Liver (tissue), 9 donors: ENCODE data around the gene STARD9. TPM values are rescaled to one million over a fixed set of nuclear protein-coding genes. Genes with fewer than 3 reads are reported as not detected.

ENCODE experiments used
- DNase-seq: peaks from one replicate; pipeline ENCODE4 v3.0.0-alpha.2; 2017; ENCODE audit warnings: low spot score
- H3K27ac ChIP-seq, 2 donors: one replicate each; pipeline ENCODE4 v1.7.0; 2013; ENCODE audit warnings: inconsistent platforms in 2 of 2, low read length in 2 of 2, control low read depth in 1 of 2, low read depth in 1 of 2, mild to moderate bottlenecking in 1 of 2
- H3K27me3 ChIP-seq, 4 donors: one replicate each; pipeline versions ENCODE4 v1.6.1 to v1.7.0; 2013; ENCODE audit warnings: low read length in 3 of 4, inconsistent platforms in 1 of 4, mild to moderate bottlenecking in 1 of 4, moderate library complexity in 1 of 4; ENCODE audit not compliant: control insufficient read depth in 4 of 4, insufficient read depth in 4 of 4
- H3K36me3 ChIP-seq, 4 donors: one replicate each; pipeline versions ENCODE4 v1.6.1 to v1.7.0; 2013; ENCODE audit warnings: low read length in 3 of 4, mild to moderate bottlenecking in 3 of 4, low read depth in 1 of 4, moderate library complexity in 1 of 4; ENCODE audit not compliant: control insufficient read depth in 4 of 4, insufficient read depth in 3 of 4
- H3K4me1 ChIP-seq, 4 donors: one replicate each; pipeline versions ENCODE4 v1.6.1 to v1.7.0; 2013; ENCODE audit warnings: low read length in 3 of 4, mild to moderate bottlenecking in 3 of 4, moderate library complexity in 1 of 4; ENCODE audit not compliant: control insufficient read depth in 4 of 4, insufficient read depth in 4 of 4
- H3K4me3 ChIP-seq, 3 donors: one replicate each; pipeline versions ENCODE4 v1.6.1 to v1.7.0; 2013; ENCODE audit warnings: low read length in 3 of 3, control low read depth in 1 of 3, low read depth in 1 of 3, mild to moderate bottlenecking in 1 of 3
- H3K9ac ChIP-seq, 2 donors: one replicate each; pipeline ENCODE4 v1.7.0; 2013; ENCODE audit warnings: low read length in 2 of 2, mild to moderate bottlenecking in 2 of 2, moderate library complexity in 2 of 2, control low read depth in 1 of 2, low read depth in 1 of 2
- H3K9me3 ChIP-seq, 4 donors: one replicate each; pipeline versions ENCODE4 v1.6.1 to v1.7.0; 2013; ENCODE audit warnings: low read length in 3 of 4; ENCODE audit not compliant: control insufficient read depth in 4 of 4
- ATF3 ChIP-seq: IDR thresholded peaks from 2 replicates; pipeline ENCODE4 v1.6.1; 2016; ENCODE audit warnings: antibody characterized with exemption
- CTCF ChIP-seq: fragments of 150-350 bp; IDR thresholded peaks from 2 replicates; pipeline ENCODE4 v1.5.1; 2017; ENCODE audit warnings: improper control_type of control experiment, low read depth, low read length; ENCODE audit not compliant: missing input control
- EGR1 ChIP-seq, 2 donors: IDR thresholded peaks; 2 replicates each; pipeline ENCODE4 v1.6.1; 2016 to 2018; ENCODE audit warnings: antibody characterized with exemption in 2 of 2, low read depth in 2 of 2
- FOXA1 ChIP-seq: IDR thresholded peaks from 2 replicates; pipeline ENCODE4 v1.6.1; 2016; ENCODE audit warnings: antibody characterized with exemption
- FOXA2 ChIP-seq: IDR thresholded peaks from 2 replicates; pipeline ENCODE4 v1.6.1; 2016; ENCODE audit warnings: antibody characterized with exemption
- HNF4A ChIP-seq, 2 donors: conservative IDR thresholded peaks; 2 replicates each; pipeline ENCODE4 v1.6.1; 2016; ENCODE audit warnings: antibody characterized with exemption in 2 of 2, mild to moderate bottlenecking in 2 of 2
- JUND ChIP-seq, 2 donors: IDR thresholded peaks; 2 replicates each; pipeline ENCODE4 v1.6.1; 2016; ENCODE audit warnings: antibody characterized with exemption in 2 of 2
- MAX ChIP-seq: IDR thresholded peaks from 2 replicates; pipeline ENCODE4 v1.6.1; 2016; ENCODE audit warnings: antibody characterized with exemption
- NR2F2 ChIP-seq: IDR thresholded peaks from 2 replicates; pipeline ENCODE4 v1.6.1; 2016; ENCODE audit warnings: antibody characterized with exemption
- RAD21 ChIP-seq, 2 donors: IDR thresholded peaks; 2 replicates each; pipeline ENCODE4 v1.6.1; 2016; ENCODE audit warnings: antibody characterized with exemption in 2 of 2, mild to moderate bottlenecking in 2 of 2
- REST ChIP-seq: IDR thresholded peaks from 2 replicates; pipeline ENCODE4 v1.6.1; 2016; ENCODE audit warnings: antibody characterized with exemption, mild to moderate bottlenecking
- TAF1 ChIP-seq: conservative IDR thresholded peaks from 2 replicates; pipeline ENCODE4 v1.6.1; 2016; ENCODE audit warnings: antibody characterized with exemption, mild to moderate bottlenecking
- YY1 ChIP-seq: IDR thresholded peaks from 2 replicates; pipeline ENCODE4 v1.6.1; 2016; ENCODE audit warnings: antibody characterized with exemption, mild to moderate bottlenecking
- ZBTB33 ChIP-seq: IDR thresholded peaks from 2 replicates; pipeline ENCODE4 v1.6.1; 2016; ENCODE audit warnings: antibody characterized with exemption
- WGBS: extraction: QIAGEN DNeasy Blood & Tissue Kit; methylation state at CpG from one replicate; pipeline ENCODE4 v1.1.7; 2013; 5-methylcytosine and 5-hydroxymethylcytosine counted together
- polyA plus RNA-seq, 2 donors: library from polyadenylated mRNA; stranded (reverse) in 1 of 2; unstranded in 1 of 2; fragments of 200-250 nt in 1 of 2; fragments of >200 nt in 1 of 2; fragmentation: Nextera tagmentation in 1 of 2; extraction: Ambion mirVana in 1 of 2; gene quantifications; one replicate each; pipeline versions ENCODE4 v1.2.1 to v1.2.3, GENCODE V29; 2013 to 2015
- total RNA-seq, 2 donors: library from RNA; depleted of rRNA; stranded (reverse); fragments of >200 nt; gene quantifications; one replicate each; pipeline ENCODE4 v1.2.3, GENCODE V29; 2014
- donor health status: healthy.
- donor health status: healthy.
- donor health status: healthy.
- donor health status: healthy.
- donor health status: healthy.

Gene STARD9
- total and polyA plus RNA-seq, 4 donors = 0.26 to 3.9 (median 0.54) TPM

- no peak for DNase-seq
- peaks cover 0 to 2% (median 0%) of the 10 kb centered on the region in 4 donors for H3K4me1 ChIP-seq
- 97% methylated on average over 5 of the region's 5 CpGs for WGBS
- H3K9me3 ChIP-seq = peaks cover 0 to 2% (median 0%) of the 10 kb centered on the region in 4 donors
- no peaks in the 10 kb centered on the region for H3K27me3 ChIP-seq
- H3K4me3 ChIP-seq = no peak overlapping the region
- no peaks in the 10 kb centered on the region for H3K36me3 ChIP-seq
- no peak overlapping the region for H3K27ac ChIP-seq
- TF ChIP-seq YY1 = no peak
- TF ChIP-seq FOXA2 = no peak
- no peak overlapping the region for H3K9ac ChIP-seq
Observed at GRCh38 chr15:42705336-42705735, 129.9 kb downstream of the STARD9 start.

GRCh38 chr15:42707068-42707467 lies 131.7 kb downstream of the STARD9 start:
- Histone ChIP-seq H3K27ac (no peak overlapping the region), H3K4me3 (no peak overlapping the region), H3K4me1 (peaks cover 0 to 2% (median 0%) of the 10 kb centered on the region in 4 donors), H3K36me3 (no peaks in the 10 kb centered on the region), H3K27me3 (no peaks in the 10 kb centered on the region), H3K9me3 (no peaks in the 10 kb centered on the region), H3K9ac (no peak overlapping the region)
- TF ChIP-seq REST (no peak), JUND (IDR thresholded peaks at IDR 0.05) (peak in 1 of 2 donors; percentile 18), NR2F2 (no peak)
- no peak for DNase-seq
- WGBS = 74% methylated on average over 2 of the region's 2 CpGs

- DNase-seq = no peak
- TF ChIP-seq YY1 (no peak), NR2F2 (peak; percentile 30)
- WGBS = 70% methylated on average over 3 of the region's 3 CpGs
- Histone ChIP-seq H3K27me3 (no peaks in the 10 kb centered on the region), H3K9ac (no peak overlapping the region), H3K9me3 (no peaks in the 10 kb centered on the region), H3K4me3 (no peak overlapping the region), H3K27ac (no peak overlapping the region), H3K36me3 (no peaks in the 10 kb centered on the region), H3K4me1 (peaks cover 0 to 2% (median 0%) of the 10 kb centered on the region in 4 donors)
Observed at GRCh38 chr15:42707873-42708544, 132.6 kb downstream of the STARD9 start.

- peaks cover 0 to 2% (median 0%) of the 10 kb centered on the region in 4 donors for H3K4me1 ChIP-seq
- no peak overlapping the region for H3K4me3 ChIP-seq
- H3K9ac ChIP-seq = no peak overlapping the region
- H3K36me3 ChIP-seq = no peaks in the 10 kb centered on the region
- 93% methylated on average over 2 of the region's 2 CpGs for WGBS
- no peak overlapping the region for H3K27ac ChIP-seq
- H3K27me3 ChIP-seq = no peaks in the 10 kb centered on the region
- DNase-seq = no peak
- no peaks in the 10 kb centered on the region for H3K9me3 ChIP-seq
- TF ChIP-seq NR2F2 (no peak), ZBTB33 (no peak), EGR1 (IDR thresholded peaks at IDR 0.05; ENCODE audit: low read depth in 2 of 2) (no peak), CTCF (no peak), HNF4A (conservative IDR thresholded peaks at IDR 0.05) (no peak), TAF1 (no peak), MAX (no peak), FOXA1 (no peak), RAD21 (IDR thresholded peaks at IDR 0.05) (no peak), FOXA2 (no peak), ATF3 (no peak)
Observed at GRCh38 chr15:42710662-42711061, 135.3 kb downstream of the STARD9 start.
